KMS-11 (cell line): ENCODE data around the gene ANO9.
"Not testable (repeated sequence)": the region's sequence is repeated elsewhere in the genome, so short reads cannot be mapped to it uniquely, and the experiment has no call there.

Source experiments
- H2AFZ ChIP-seq: fragments of 200-600 bp; sonication (generic); 2 replicates; pipeline ENCODE4 v1.6.1; 2016; ENCODE audit warnings: antibody characterized with exemption, mixed run types, low read depth
- H3K27ac ChIP-seq: fragments of 200-600 bp; sonication (generic); 2 replicates; pipeline ENCODE4 v1.6.1; 2016; ENCODE audit warnings: mild to moderate bottlenecking, mixed run types
- H3K27me3 ChIP-seq: fragments of 200-600 bp; sonication (generic); 2 replicates; pipeline ENCODE4 v1.6.1; 2017; ENCODE audit warnings: mild to moderate bottlenecking, low read depth, mixed run types, moderate library complexity; ENCODE audit not compliant: insufficient read depth
- H3K36me3 ChIP-seq: fragments of 200-600 bp; sonication (generic); 2 replicates; pipeline ENCODE4 v1.6.1; 2017; ENCODE audit warnings: mild to moderate bottlenecking, mixed run types; ENCODE audit not compliant: insufficient read depth
- H3K4me1 ChIP-seq: fragments of 200-600 bp; sonication (generic); 2 replicates; pipeline ENCODE4 v1.6.1; 2016; ENCODE audit warnings: mild to moderate bottlenecking, low read depth, mixed run types; ENCODE audit not compliant: poor library complexity, severe bottlenecking
- H3K4me2 ChIP-seq: fragments of 200-600 bp; sonication (generic); 2 replicates; pipeline ENCODE4 v1.7.0; 2016; ENCODE audit warnings: mild to moderate bottlenecking, mixed run types
- H3K4me3 ChIP-seq: fragments of 200-600 bp; sonication (generic); IDR thresholded peaks from 2 replicates; pipeline ENCODE4 v1.6.1; 2017; ENCODE audit warnings: low read depth, low read length, mixed read lengths; ENCODE audit not compliant: insufficient read depth
- H3K79me2 ChIP-seq: fragments of 200-600 bp; sonication (generic); 2 replicates; pipeline ENCODE4 v1.6.1; 2016; ENCODE audit warnings: low read depth, mixed run types; ENCODE audit not compliant: insufficient read depth
- H3K9ac ChIP-seq: fragments of 200-600 bp; sonication (generic); 2 replicates; pipeline ENCODE4 v1.6.1; 2016; ENCODE audit warnings: mild to moderate bottlenecking, mixed run types
- H4K20me1 ChIP-seq: fragments of 200-600 bp; sonication (generic); 2 replicates; pipeline ENCODE4 v1.6.1; 2016; ENCODE audit warnings: mild to moderate bottlenecking, mixed run types; ENCODE audit not compliant: insufficient read depth
- TF ChIP-seq, protein P1 (sequence below): fragments of 200-600 bp; sonication (generic); conservative IDR thresholded peaks from 2 replicates; pipeline ENCODE4 v1.6.1; 2017; ENCODE audit warnings: low read depth, mild to moderate bottlenecking, antibody characterized with exemption, low read length, moderate library complexity, mixed read lengths

ANO9 gene

DNA sequence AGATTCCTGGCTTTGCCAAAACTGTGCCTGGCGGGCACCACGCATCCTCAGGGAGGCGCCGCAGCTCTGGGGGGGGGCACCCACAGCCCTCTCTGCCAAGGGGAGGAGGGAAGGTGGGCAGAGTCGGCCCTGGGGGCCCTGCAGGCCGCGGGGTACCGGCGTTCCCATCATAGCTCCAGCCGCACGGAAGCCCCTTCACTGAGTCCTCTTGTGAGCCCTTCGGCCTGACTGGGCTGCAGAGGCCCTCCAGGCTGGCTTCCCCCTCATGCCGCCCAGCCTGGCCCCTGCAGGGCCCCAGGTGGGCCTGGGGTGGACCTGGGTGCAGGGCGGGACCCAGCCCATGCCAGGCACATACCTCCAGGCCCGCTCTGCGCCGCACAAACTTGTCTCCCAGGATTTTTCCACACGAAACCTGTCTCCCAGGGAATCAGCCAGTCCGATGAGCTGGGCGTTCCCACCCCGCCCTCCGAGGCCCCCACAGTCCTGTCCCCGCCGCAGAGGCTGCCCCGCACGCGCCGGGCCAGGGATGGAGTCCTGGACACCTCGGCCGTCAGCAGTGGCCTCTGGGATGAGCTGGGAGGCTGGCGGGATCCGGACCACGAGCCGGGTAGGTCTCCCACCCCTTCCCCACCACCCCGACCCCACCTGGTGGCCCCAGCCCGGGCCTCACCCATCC lies 49.6 kb downstream of the ANO9 start:
- no peak overlapping the region for H3K4me3 ChIP-seq
- no peak overlapping the region for H2AFZ ChIP-seq
- no peak overlapping the region for H3K27ac ChIP-seq
- TF ChIP-seq, protein P1, sequence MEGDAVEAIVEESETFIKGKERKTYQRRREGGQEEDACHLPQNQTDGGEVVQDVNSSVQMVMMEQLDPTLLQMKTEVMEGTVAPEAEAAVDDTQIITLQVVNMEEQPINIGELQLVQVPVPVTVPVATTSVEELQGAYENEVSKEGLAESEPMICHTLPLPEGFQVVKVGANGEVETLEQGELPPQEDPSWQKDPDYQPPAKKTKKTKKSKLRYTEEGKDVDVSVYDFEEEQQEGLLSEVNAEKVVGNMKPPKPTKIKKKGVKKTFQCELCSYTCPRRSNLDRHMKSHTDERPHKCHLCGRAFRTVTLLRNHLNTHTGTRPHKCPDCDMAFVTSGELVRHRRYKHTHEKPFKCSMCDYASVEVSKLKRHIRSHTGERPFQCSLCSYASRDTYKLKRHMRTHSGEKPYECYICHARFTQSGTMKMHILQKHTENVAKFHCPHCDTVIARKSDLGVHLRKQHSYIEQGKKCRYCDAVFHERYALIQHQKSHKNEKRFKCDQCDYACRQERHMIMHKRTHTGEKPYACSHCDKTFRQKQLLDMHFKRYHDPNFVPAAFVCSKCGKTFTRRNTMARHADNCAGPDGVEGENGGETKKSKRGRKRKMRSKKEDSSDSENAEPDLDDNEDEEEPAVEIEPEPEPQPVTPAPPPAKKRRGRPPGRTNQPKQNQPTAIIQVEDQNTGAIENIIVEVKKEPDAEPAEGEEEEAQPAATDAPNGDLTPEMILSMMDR = no peak
- no peaks in the 10 kb centered on the region for H3K36me3 ChIP-seq
- H3K4me2 ChIP-seq = no peak overlapping the region
- H3K79me2 ChIP-seq = no peaks in the 10 kb centered on the region
- H4K20me1 ChIP-seq = no peaks in the 10 kb centered on the region
- H3K4me1 ChIP-seq = no peaks in the 10 kb centered on the region
- no peak overlapping the region for H3K9ac ChIP-seq
- peaks cover 61% of the 10 kb centered on the region for H3K27me3 ChIP-seq

- H3K36me3 ChIP-seq = no peaks in the 10 kb centered on the region
- H3K27me3 ChIP-seq = peaks cover 70% of the 10 kb centered on the region
- no peak overlapping the region for H3K27ac ChIP-seq
- H3K9ac ChIP-seq = no peak overlapping the region
- H3K79me2 ChIP-seq = no peaks in the 10 kb centered on the region
- no peak overlapping the region for H2AFZ ChIP-seq
- H4K20me1 ChIP-seq = no peaks in the 10 kb centered on the region
- TF ChIP-seq, protein P1 = no peak
- no peak overlapping the region for H3K4me3 ChIP-seq
- no peaks in the 10 kb centered on the region for H3K4me1 ChIP-seq
- no peak overlapping the region for H3K4me2 ChIP-seq
Measured at GRCh38 chr11:391117-392017, 50.4 kb downstream of the ANO9 start.

DNA sequence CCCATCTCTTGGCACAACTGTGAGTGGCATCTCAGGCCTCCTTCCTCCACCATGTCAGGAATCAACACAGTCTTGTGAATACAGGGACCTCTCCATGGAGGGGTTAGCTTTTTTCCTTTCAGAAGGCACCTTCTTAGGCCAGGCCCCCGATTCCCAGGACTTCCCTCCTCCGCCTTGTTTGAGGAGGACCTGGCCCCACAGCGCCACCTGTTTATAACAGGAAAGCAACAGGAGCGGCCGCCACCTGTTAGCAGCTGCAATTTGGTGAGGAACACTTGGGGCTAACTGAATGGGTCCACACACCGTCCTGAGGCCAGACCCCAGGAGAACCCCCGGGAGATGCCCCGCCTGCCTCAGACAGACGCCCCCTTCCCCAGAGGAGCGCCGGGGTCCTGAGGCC lies 51.6 kb downstream of the ANO9 start:
- H3K4me1 ChIP-seq = no peaks in the 10 kb centered on the region
- H3K79me2 ChIP-seq = no peaks in the 10 kb centered on the region
- H3K27me3 ChIP-seq = peaks cover 72% of the 10 kb centered on the region
- no peak overlapping the region for H3K4me3 ChIP-seq
- no peak overlapping the region for H3K9ac ChIP-seq
- no peaks in the 10 kb centered on the region for H3K36me3 ChIP-seq
- no peaks in the 10 kb centered on the region for H4K20me1 ChIP-seq
- no peak overlapping the region for H2AFZ ChIP-seq
- TF ChIP-seq, protein P1 = no peak
- no peak overlapping the region for H3K4me2 ChIP-seq
- H3K27ac ChIP-seq = no peak overlapping the region

- H3K36me3 ChIP-seq, H4K20me1 ChIP-seq, H3K4me3 ChIP-seq, H3K9ac ChIP-seq, H3K27ac ChIP-seq, H3K4me1 ChIP-seq, H3K4me2 ChIP-seq, H3K79me2 ChIP-seq, H2AFZ ChIP-seq: not testable (repeated sequence)
- peaks cover 68% of the 10 kb centered on the region for H3K27me3 ChIP-seq
Measured at GRCh38 chr11:389369-389768, 52.4 kb downstream of the ANO9 start.
